ENCODE data around the gene TSC22D2. TPM values are rescaled to one million over a fixed set of nuclear protein-coding genes. Genes with fewer than 3 reads are reported as not detected.

The TSC22D2 gene
- total RNA-seq, 1 donor from 2014 or later, result 38.9 TPM

GRCh38 chr3:150411106-150411460, 3.0 kb downstream of the TSC22D2 start:
- DNase-seq, result no peak
- peaks cover 60% of the 10 kb centered on the region for H3K36me3 Mint-ChIP-seq (ENCODE audit: low read depth)
- no peaks in the 10 kb centered on the region for H3K9me3 Mint-ChIP-seq
- H3K4me1 Mint-ChIP-seq, result peaks cover 59% of the 10 kb centered on the region
- intact Hi-C loops (cut with micrococcal nuclease), result loop anchor here (5.0 kb wide), 1 partner anchor 39 kb away; no protein-coding TSS in a partner anchor
- peak overlapping the region; percentile 65 for H3K27ac Mint-ChIP-seq
- ChIA-PET POLR2A (interaction anchor here (0.7 to 7.0 kb wide), 3 partner anchors 9 to 27 kb away, joined by 3 to 157 read pairs (median 3); no protein-coding TSS in a partner anchor), CTCF (interaction anchor here (1.5 to 2.5 kb wide), 4 partner anchors 26 to 123 kb away, joined by 4 to 12 read pairs (median 8); no protein-coding TSS in a partner anchor)
- no peaks in the 10 kb centered on the region for H3K27me3 Mint-ChIP-seq
- peak overlapping the region; percentile 94 for H3K4me3 Mint-ChIP-seq
- ATAC-seq (ENCODE audit: low read depth), result no peak
- TF ChIP-seq, protein P1, sequence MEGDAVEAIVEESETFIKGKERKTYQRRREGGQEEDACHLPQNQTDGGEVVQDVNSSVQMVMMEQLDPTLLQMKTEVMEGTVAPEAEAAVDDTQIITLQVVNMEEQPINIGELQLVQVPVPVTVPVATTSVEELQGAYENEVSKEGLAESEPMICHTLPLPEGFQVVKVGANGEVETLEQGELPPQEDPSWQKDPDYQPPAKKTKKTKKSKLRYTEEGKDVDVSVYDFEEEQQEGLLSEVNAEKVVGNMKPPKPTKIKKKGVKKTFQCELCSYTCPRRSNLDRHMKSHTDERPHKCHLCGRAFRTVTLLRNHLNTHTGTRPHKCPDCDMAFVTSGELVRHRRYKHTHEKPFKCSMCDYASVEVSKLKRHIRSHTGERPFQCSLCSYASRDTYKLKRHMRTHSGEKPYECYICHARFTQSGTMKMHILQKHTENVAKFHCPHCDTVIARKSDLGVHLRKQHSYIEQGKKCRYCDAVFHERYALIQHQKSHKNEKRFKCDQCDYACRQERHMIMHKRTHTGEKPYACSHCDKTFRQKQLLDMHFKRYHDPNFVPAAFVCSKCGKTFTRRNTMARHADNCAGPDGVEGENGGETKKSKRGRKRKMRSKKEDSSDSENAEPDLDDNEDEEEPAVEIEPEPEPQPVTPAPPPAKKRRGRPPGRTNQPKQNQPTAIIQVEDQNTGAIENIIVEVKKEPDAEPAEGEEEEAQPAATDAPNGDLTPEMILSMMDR (IDR thresholded peaks at IDR 0.05), result no peak

DNA sequence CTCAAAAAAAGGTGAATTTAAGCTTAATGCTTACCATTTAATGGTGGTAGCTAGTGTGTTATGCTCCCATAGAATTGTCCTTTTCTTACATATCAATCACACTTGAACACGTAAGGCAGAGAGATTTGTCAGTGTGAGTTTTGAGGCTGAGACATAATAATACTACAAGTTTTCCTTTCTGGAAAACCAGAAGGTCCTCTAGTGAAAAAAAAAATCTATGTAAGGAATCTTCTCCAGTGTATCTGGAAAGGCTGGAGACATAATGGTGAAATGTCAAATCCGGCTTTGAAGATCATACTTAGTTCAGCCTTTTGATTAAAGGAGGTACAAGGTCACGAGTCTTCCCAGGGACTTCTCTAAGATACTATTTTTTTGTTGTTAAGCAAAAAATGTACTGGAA, 3.4 kb downstream of the TSC22D2 start:
- Mint-ChIP-seq H3K4me1 (peaks cover 60% of the 10 kb centered on the region), H3K27me3 (no peaks in the 10 kb centered on the region), H3K4me3 (peak overlapping the region; percentile 94), H3K36me3 (ENCODE audit: low read depth) (peaks cover 61% of the 10 kb centered on the region), H3K9me3 (no peaks in the 10 kb centered on the region), H3K27ac (no peak overlapping the region)
- ChIA-PET POLR2A (interaction anchor here (0.7 to 7.0 kb wide), 4 partner anchors 8 to 1413 kb away, joined by 3 to 157 read pairs (median 3); no protein-coding TSS in a partner anchor), CTCF (interaction anchor here (0.5 to 2.5 kb wide), 6 partner anchors 15 to 1133 kb away, joined by 3 to 12 read pairs (median 5); no protein-coding TSS in a partner anchor)
- ATAC-seq (ENCODE audit: low read depth) (no peak), DNase-seq (no peak)
- TF ChIP-seq, protein P1 (IDR thresholded peaks at IDR 0.05), result no peak
- intact Hi-C loops (cut with micrococcal nuclease), result loop anchor here (5.0 kb wide), 1 partner anchor 39 kb away; no protein-coding TSS in a partner anchor

DNA sequence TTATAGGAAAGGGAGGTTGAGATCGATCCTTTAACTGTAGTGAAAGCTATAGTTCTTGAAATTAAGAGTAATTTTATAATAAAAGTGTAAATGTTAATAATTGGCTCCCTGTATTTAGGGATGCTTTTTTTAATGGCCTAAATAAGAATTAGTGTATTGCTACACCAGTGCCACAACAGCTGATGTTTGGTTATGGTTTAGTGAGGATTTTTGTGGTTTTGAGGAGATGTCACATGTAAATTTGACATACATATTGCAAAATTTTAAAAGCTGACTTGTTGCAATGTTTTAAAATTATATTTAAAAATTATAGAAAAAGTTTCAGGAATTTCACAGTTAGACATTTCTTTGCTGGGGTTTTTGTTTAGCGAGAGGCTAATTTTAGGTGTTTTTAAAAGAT, 3.9 kb downstream of the TSC22D2 start:
- H3K36me3 Mint-ChIP-seq (ENCODE audit: low read depth), result peaks cover 63% of the 10 kb centered on the region
- intact Hi-C loops (cut with micrococcal nuclease), result loop anchor here (1.0 to 5.0 kb wide), 2 partner anchors 10 to 40 kb away; no protein-coding TSS in a partner anchor
- DNase-seq (no peak), ATAC-seq (ENCODE audit: low read depth) (no peak)
- no peaks in the 10 kb centered on the region for H3K9me3 Mint-ChIP-seq
- ChIA-PET POLR2A (interaction anchor here (1.1 to 7.0 kb wide), 3 partner anchors 17 to 1413 kb away, joined by 3 to 157 read pairs (median 3); no protein-coding TSS in a partner anchor), CTCF (interaction anchor here (0.5 to 2.5 kb wide), 7 partner anchors 15 to 1132 kb away, joined by 3 to 12 read pairs (median 4); no protein-coding TSS in a partner anchor)
- no peaks in the 10 kb centered on the region for H3K27me3 Mint-ChIP-seq
- no peak overlapping the region for H3K27ac Mint-ChIP-seq
- H3K4me1 Mint-ChIP-seq, result peaks cover 61% of the 10 kb centered on the region
- TF ChIP-seq, protein P1 (IDR thresholded peaks at IDR 0.05), result no peak
- peak overlapping the region; percentile 94 for H3K4me3 Mint-ChIP-seq

- Mint-ChIP-seq H3K4me1 (peaks cover 61% of the 10 kb centered on the region), H3K27me3 (no peaks in the 10 kb centered on the region), H3K4me3 (peak overlapping the region; percentile 85), H3K27ac (no peak overlapping the region), H3K9me3 (no peaks in the 10 kb centered on the region), H3K36me3 (ENCODE audit: low read depth) (peaks cover 69% of the 10 kb centered on the region)
- CTCF ChIA-PET, result interaction anchor here (1.1 to 2.5 kb wide), 6 partner anchors 16 to 124 kb away, joined by 3 to 12 read pairs (median 5); no protein-coding TSS in a partner anchor
- ATAC-seq (ENCODE audit: low read depth) (no peak), DNase-seq (no peak)
- POLR2A ChIA-PET, result interaction anchor here (0.6 to 7.0 kb wide), 3 partner anchors 28 to 1414 kb away, joined by 3 to 157 read pairs (median 4); partner anchors contain the start of gene ERICH6
- TF ChIP-seq, protein P1 (IDR thresholded peaks at IDR 0.05), result no peak
- intact Hi-C loops (cut with micrococcal nuclease), result loop anchor here (1.0 to 5.0 kb wide), 2 partner anchors 10 to 40 kb away; no protein-coding TSS in a partner anchor
Observed at GRCh38 chr3:150412561-150413231, 4.6 kb downstream of the TSC22D2 start.

DNA sequence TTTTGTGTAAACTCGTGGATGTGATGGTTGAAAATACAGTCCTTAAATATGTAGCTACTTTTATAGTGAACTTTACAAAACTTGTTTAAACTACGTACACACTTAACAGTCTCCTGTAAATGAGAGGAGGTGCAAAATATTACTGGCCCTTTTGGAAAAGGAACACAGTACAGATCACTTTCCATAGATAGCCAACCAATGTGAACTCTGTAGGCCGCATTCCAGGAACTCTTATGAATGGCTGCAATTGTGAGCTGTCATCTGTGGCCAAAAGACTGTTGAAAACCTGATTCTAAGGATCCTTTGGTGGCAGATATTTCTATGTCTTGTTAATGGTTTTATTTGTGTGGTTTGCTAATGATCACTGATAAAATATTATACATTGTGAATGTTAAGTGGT, 6.2 kb downstream of the TSC22D2 start:
- H3K36me3 Mint-ChIP-seq (ENCODE audit: low read depth), result peaks cover 70% of the 10 kb centered on the region
- no peaks in the 10 kb centered on the region for H3K27me3 Mint-ChIP-seq
- no peak overlapping the region for H3K27ac Mint-ChIP-seq
- H3K4me1 Mint-ChIP-seq, result peaks cover 71% of the 10 kb centered on the region
- DNase-seq, result no peak
- CTCF ChIA-PET, result interaction anchor here (1.4 kb wide), 1 partner anchor 19 kb away, joined by 3 read pairs; no protein-coding TSS in a partner anchor
- POLR2A ChIA-PET, result no interaction called here
- peak overlapping the region; percentile 85 for H3K4me3 Mint-ChIP-seq
- no peaks in the 10 kb centered on the region for H3K9me3 Mint-ChIP-seq
- no peak for ATAC-seq (ENCODE audit: low read depth)
- TF ChIP-seq, protein P1 (IDR thresholded peaks at IDR 0.05), result no peak
- intact Hi-C loops (cut with micrococcal nuclease), result loop anchor here (5.0 kb wide), 1 partner anchor 42 kb away; no protein-coding TSS in a partner anchor

All from activated B cell treated with CpG ODN at 0.5 μM for 24 hours (primary cell).